SK-N-SH treated with all-trans-retinoic acid at 6 μM for 48 hours (cell line): ENCODE results near the gene POMGNT2.

Source experiments
- ATAC-seq: fragments of 200-7000 bp; cut with Tn5 transposase; 3 replicates; pipeline ENCODE4 v1.9.1; 2020; ENCODE audit warnings: mild to moderate bottlenecking, moderate library complexity
- BACH2 ChIP-seq: fragments of 250-450 bp; sonication (Bioruptor Pico); IDR thresholded peaks from 2 replicates; pipeline ENCODE4 v1.9.0; 2021; ENCODE audit warnings: mild to moderate bottlenecking, borderline replicate concordance
- CREB5 ChIP-seq: fragments of 250-450 bp; sonication (Bioruptor Pico); IDR thresholded peaks from 2 replicates; pipeline ENCODE4 v1.5.1; 2020; ENCODE audit warnings: low read depth, mild to moderate bottlenecking, moderate library complexity
- CSRNP3 ChIP-seq: fragments of 250-450 bp; sonication (Bioruptor Pico); IDR thresholded peaks from 2 replicates; pipeline ENCODE4 v1.5.1; 2021; ENCODE audit warnings: mild to moderate bottlenecking, moderate library complexity
- ESRRG ChIP-seq: fragments of 250-450 bp; sonication (Bioruptor Pico); IDR thresholded peaks from 2 replicates; pipeline ENCODE4 v1.6.1; 2021; ENCODE audit warnings: mild to moderate bottlenecking
- GLIS3 ChIP-seq: fragments of 250-450 bp; sonication (Bioruptor Pico); IDR thresholded peaks from 2 replicates; pipeline ENCODE4 v1.5.0; 2020; ENCODE audit warnings: mild to moderate bottlenecking, moderate library complexity
- ISL1 ChIP-seq: fragments of 250-450 bp; sonication (Bioruptor Pico); IDR thresholded peaks from 2 replicates; pipeline ENCODE4 v2.1.2; 2022; ENCODE audit warnings: mild to moderate bottlenecking, moderate library complexity
- OSR1 ChIP-seq: fragments of 250-450 bp; sonication (Bioruptor Pico); IDR thresholded peaks from 2 replicates; pipeline ENCODE4 v1.8.0; 2022; ENCODE audit warnings: moderate library complexity, mild to moderate bottlenecking, inconsistent platforms
- PATZ1 ChIP-seq: fragments of 250-450 bp; sonication (Bioruptor Pico); IDR thresholded peaks from 2 replicates; pipeline ENCODE4 v1.8.0; 2020; ENCODE audit warnings: mild to moderate bottlenecking, moderate library complexity, borderline replicate concordance
- POU6F1 ChIP-seq: fragments of 250-450 bp; sonication (Bioruptor Pico); IDR thresholded peaks from 2 replicates; pipeline ENCODE4 v1.8.0; 2021; ENCODE audit warnings: low read depth, mild to moderate bottlenecking, moderate library complexity, borderline replicate concordance
- PPARA ChIP-seq: fragments of 250-450 bp; sonication (Bioruptor Pico); IDR thresholded peaks from 2 replicates; pipeline ENCODE4 v1.5.0; 2020; ENCODE audit warnings: mild to moderate bottlenecking, borderline replicate concordance
- RARB ChIP-seq: fragments of 250-450 bp; sonication (Bioruptor Pico); IDR thresholded peaks from 2 replicates; pipeline ENCODE4 v1.8.0; 2021; ENCODE audit warnings: mild to moderate bottlenecking, moderate library complexity
- SNAI2 ChIP-seq: fragments of 250-450 bp; sonication (Bioruptor Pico); IDR thresholded peaks from 2 replicates; pipeline ENCODE4 v1.5.0; 2020; ENCODE audit warnings: mild to moderate bottlenecking, moderate library complexity
- TCF4 ChIP-seq: fragments of 250-450 bp; sonication (Bioruptor Pico); IDR thresholded peaks from 2 replicates; pipeline ENCODE4 v1.8.0; 2021; ENCODE audit warnings: mild to moderate bottlenecking, moderate library complexity, borderline replicate concordance
- TOX ChIP-seq: fragments of 250-450 bp; sonication (Bioruptor Pico); IDR thresholded peaks from 2 replicates; pipeline ENCODE4 v1.8.0; 2021; ENCODE audit warnings: mild to moderate bottlenecking, moderate library complexity, borderline replicate concordance
- TSHZ2 ChIP-seq: fragments of 250-450 bp; sonication (Bioruptor Pico); IDR thresholded peaks from 2 replicates; pipeline ENCODE4 v1.5.0; 2020; ENCODE audit warnings: mild to moderate bottlenecking, moderate library complexity
- ZC3H10 ChIP-seq: fragments of 250-450 bp; sonication (Bioruptor Pico); IDR thresholded peaks from 2 replicates; pipeline ENCODE4 v1.5.1; 2021; ENCODE audit warnings: mild to moderate bottlenecking, moderate library complexity
- ZFP3 ChIP-seq: fragments of 250-450 bp; sonication (Bioruptor Pico); IDR thresholded peaks from 2 replicates; pipeline ENCODE4 v1.5.0; 2020; ENCODE audit warnings: mild to moderate bottlenecking, moderate library complexity
- ZFP30 ChIP-seq: fragments of 450-650 bp; formaldehyde crosslinking; IDR thresholded peaks from 2 replicates; pipeline ENCODE4 v1.5.0; 2022; ENCODE audit warnings: mild to moderate bottlenecking, moderate library complexity
- ZNF565 ChIP-seq: fragments of 450-650 bp; formaldehyde crosslinking; conservative IDR thresholded peaks from 2 replicates; pipeline ENCODE4 v1.5.0; 2020; ENCODE audit warnings: low read depth, mild to moderate bottlenecking, moderate library complexity
- ZNF70 ChIP-seq: fragments of 450-650 bp; formaldehyde crosslinking; IDR thresholded peaks from 2 replicates; pipeline ENCODE4 v1.5.0; 2020; ENCODE audit warnings: mild to moderate bottlenecking, moderate library complexity

POMGNT2 gene

GRCh38 chr3:43104660-43105595 lies 951 bp downstream of the POMGNT2 start:
- peak; percentile 30 for ATAC-seq
- TF ChIP-seq BACH2: no peak
- no peak for TF ChIP-seq ISL1 (CRISPR knock-in tag)
- TF ChIP-seq CREB5 (CRISPR knock-in tag): no peak
- no peak for TF ChIP-seq RARB (CRISPR knock-in tag)
- TF ChIP-seq GLIS3 (CRISPR knock-in tag): no peak
- TF ChIP-seq ZNF565 (CRISPR knock-in tag): no peak
- TF ChIP-seq OSR1: no peak
- TF ChIP-seq ZFP30 (CRISPR knock-in tag): no peak
- no peak for TF ChIP-seq ZC3H10 (CRISPR knock-in tag)
- no peak for TF ChIP-seq CSRNP3
- TF ChIP-seq POU6F1 (CRISPR knock-in tag): no peak
- TF ChIP-seq SNAI2 (CRISPR knock-in tag): no peak
- no peak for TF ChIP-seq PATZ1 (CRISPR knock-in tag)
- no peak for TF ChIP-seq TSHZ2
- TF ChIP-seq ZNF70 (CRISPR knock-in tag): no peak
- TF ChIP-seq ESRRG (CRISPR knock-in tag): no peak
- TF ChIP-seq ZFP3 (CRISPR knock-in tag): no peak
- no peak for TF ChIP-seq TOX (CRISPR knock-in tag)

- no peak for ATAC-seq
- TF ChIP-seq TCF4 (CRISPR knock-in tag): no peak
- no peak for TF ChIP-seq GLIS3 (CRISPR knock-in tag)
- no peak for TF ChIP-seq ZNF565 (CRISPR knock-in tag)
- TF ChIP-seq ZFP30 (CRISPR knock-in tag): no peak
- no peak for TF ChIP-seq ESRRG (CRISPR knock-in tag)
- no peak for TF ChIP-seq ZFP3 (CRISPR knock-in tag)
- no peak for TF ChIP-seq ZNF70 (CRISPR knock-in tag)
- TF ChIP-seq PPARA (CRISPR knock-in tag): no peak
- no peak for TF ChIP-seq POU6F1 (CRISPR knock-in tag)
- TF ChIP-seq RARB (CRISPR knock-in tag): no peak
- no peak for TF ChIP-seq ISL1 (CRISPR knock-in tag)
These were observed 1.8 kb downstream of the POMGNT2 start for GRCh38 chr3:43104039-43104438.
